Adipose tissue (tissue), 3 donors: ENCODE results near the gene WRAP53. TPM values are rescaled to one million over a fixed set of nuclear protein-coding genes. Genes with fewer than 3 reads are reported as not detected.

Source experiments
- H3K27ac ChIP-seq: one replicate; pipeline ENCODE4 v1.5.1; 2013; ENCODE audit warnings: low read depth, low read length
- WGBS, 3 donors: extraction: QIAGEN DNeasy Blood & Tissue Kit; methylation state at CpG; one replicate each; pipeline ENCODE4 v1.1.7; 2013; 5-methylcytosine and 5-hydroxymethylcytosine counted together
- polyA plus RNA-seq, 3 donors: library from polyadenylated mRNA; stranded (reverse); fragments of 200-250 nt; gene quantifications; one replicate each; pipeline ENCODE4 v1.2.3, GENCODE V29; 2013
- donor health status: healthy with polysubstance abuse.
- donor health status: Bipolar disorder and iron deficiency.
- donor health status: healthy.

Gene WRAP53
- polyA plus RNA-seq, 3 donors, result 2.8 to 5.6 (median 5.0) TPM

DNA sequence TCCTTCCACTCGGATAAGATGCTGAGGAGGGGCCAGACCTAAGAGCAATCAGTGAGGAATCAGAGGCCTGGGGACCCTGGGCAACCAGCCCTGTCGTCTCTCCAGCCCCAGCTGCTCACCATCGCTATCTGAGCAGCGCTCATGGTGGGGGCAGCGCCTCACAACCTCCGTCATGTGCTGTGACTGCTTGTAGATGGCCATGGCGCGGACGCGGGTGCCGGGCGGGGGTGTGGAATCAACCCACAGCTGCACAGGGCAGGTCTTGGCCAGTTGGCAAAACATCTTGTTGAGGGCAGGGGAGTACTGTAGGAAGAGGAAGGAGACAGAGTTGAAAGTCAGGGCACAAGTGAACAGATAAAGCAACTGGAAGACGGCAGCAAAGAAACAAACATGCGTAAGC is 13.3 kb upstream of the WRAP53 start:
- H3K27ac ChIP-seq, result no peak overlapping the region
- 91 to 95% (median 92%) methylated on average over 14 of the region's 14 CpGs for WGBS, 3 donors

DNA sequence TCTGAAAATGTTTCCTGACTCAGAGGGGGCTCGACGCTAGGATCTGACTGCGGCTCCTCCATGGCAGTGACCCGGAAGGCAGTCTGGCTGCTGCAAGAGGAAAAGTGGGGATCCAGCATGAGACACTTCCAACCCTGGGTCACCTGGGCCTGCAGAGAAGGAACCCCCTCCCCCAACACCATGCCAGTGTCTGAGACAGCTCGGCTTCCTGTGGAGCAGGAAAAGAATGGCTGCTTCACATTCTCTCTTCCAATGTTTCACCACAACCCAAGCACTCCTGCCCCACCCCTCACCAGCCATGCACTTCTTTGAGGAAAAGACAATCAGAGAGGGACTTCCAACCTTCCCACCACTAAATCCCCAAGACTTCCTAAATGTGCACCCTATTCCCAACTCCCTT is 11.7 kb upstream of the WRAP53 start:
- no peak overlapping the region for H3K27ac ChIP-seq
- WGBS, 3 donors, result 74 to 90% (median 84%) methylated on average over 5 of the region's 5 CpGs

DNA sequence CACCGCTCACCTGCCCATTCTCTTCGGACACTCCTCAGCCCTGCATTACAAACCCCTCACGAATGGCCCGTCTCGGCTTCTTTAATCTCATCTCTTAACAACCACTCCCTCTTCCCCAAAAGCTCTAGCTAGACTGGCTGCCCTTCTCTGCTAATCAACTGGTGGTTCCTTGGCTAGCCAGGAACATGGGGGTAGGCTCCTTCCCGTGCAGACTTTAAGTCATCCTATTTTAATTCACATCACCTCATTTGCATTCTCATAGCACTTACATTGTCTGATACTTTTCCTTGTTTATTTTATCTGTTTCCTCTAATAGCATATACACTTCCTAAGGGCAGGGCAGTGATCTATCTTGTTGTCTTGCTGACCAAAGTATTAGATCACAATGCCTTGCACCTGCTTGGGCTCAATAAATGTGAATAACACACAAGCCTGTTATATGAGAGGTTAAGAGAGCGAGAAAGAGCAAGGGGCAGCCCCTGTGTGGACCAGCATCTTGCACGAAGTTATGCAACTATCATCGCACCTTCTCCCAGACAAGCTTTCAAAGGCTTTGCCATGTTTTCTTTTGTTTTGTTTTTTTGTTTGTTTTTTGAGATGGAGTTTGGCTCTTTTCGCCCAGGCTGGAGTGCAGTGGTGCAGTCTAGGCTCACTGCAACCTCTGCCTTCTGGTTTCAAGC is 10.7 kb upstream of the WRAP53 start:
- 80 to 82% (median 81%) methylated on average over 10 of the region's 10 CpGs for WGBS, 3 donors
- no peak overlapping the region for H3K27ac ChIP-seq

- H3K27ac ChIP-seq, result no peak overlapping the region
- 46 to 70% (median 60%) methylated on average over 15 of the region's 15 CpGs for WGBS, 3 donors
Measured at GRCh38 chr17:7684851-7685532, 3.3 kb upstream of the WRAP53 start.

DNA sequence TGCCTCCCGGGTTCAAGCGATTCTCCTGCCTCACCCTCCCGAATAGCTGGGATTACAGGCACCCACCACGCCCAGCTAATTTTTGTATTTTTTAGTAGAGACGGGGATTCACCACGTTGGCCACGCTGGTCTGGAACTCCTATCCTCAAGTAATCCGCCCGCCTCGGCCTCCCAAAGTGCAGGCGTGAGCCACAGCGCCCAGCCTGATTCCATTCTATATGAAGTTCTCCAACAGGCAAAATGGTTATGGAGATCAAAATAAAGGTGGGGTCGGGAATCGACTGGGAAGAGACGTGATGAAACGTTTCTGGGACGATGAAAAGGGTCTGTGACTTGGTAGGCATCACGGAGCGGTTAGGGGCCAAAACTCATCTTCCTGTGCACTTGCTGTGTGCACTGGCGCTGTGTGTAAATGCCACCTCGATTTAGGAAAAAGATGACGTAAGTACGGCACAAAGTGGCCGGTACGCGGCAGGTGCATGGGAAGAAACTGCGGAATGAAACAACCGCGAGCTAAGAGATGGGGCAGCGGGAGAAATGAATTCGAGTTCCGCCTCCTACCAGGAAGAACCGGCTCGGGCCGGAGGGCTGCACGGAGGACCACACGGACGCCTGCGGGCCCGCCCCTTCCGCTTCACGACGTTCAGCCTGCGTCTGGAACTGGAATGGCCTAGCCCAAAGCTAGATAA is 2.6 kb upstream of the WRAP53 start:
- WGBS, 3 donors, result 2 to 9% (median 7%) methylated on average over 44 of the region's 44 CpGs
- H3K27ac ChIP-seq, result no peak overlapping the region

GRCh38 chr17:7686222-7687071 is 1.8 kb upstream of the WRAP53 start:
- WGBS, 3 donors, result 0% methylated on average over 30 of the region's 30 CpGs
- H3K27ac ChIP-seq, result peak overlapping the region; percentile 98

- peak within 1 kb of the TSS; percentile 98 for H3K27ac ChIP-seq
- WGBS, 3 donors, result 0% methylated on average over 30 of the region's 30 CpGs
Measured at GRCh38 chr17:7687072-7687907, 987 bp upstream of the WRAP53 start, which contains the start of gene TP53. Gene TP53 (minus strand): TSS chr17:7687490. CDS start chr17:7676594, 10,896 bp downstream.

GRCh38 chr17:7688808-7689316 is 585 bp downstream of the WRAP53 start:
- WGBS, 3 donors, result 12 to 21% (median 20%) methylated on average over 13 of the region's 13 CpGs

DNA sequence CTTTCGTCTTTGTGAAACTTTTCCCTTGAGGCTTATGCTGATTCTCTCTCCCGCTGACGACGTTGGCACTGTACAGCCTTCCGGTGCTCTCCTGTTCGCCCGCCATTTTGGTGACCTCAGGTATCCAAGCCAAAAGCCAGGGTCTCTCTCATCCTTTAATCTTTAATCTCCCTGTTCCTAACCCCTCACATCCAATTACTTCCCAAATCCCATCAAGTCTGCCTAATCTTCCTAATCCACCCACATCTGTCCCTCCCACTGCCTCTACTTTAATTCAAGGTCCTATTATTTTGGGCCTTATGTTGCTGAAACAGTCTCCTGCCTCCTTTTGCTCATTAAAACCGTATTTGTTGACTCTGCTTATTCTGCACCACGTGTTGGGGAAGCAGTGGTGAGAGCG is 7.3 kb downstream of the WRAP53 start:
- no peak overlapping the region for H3K27ac ChIP-seq
- 86 to 93% (median 93%) methylated on average over 10 of the region's 10 CpGs for WGBS, 3 donors

More at GRCh38 chr17:7688808-7689316, 585 bp downstream of the WRAP53 start:
- no peak overlapping the region for H3K27ac ChIP-seq

DNA sequence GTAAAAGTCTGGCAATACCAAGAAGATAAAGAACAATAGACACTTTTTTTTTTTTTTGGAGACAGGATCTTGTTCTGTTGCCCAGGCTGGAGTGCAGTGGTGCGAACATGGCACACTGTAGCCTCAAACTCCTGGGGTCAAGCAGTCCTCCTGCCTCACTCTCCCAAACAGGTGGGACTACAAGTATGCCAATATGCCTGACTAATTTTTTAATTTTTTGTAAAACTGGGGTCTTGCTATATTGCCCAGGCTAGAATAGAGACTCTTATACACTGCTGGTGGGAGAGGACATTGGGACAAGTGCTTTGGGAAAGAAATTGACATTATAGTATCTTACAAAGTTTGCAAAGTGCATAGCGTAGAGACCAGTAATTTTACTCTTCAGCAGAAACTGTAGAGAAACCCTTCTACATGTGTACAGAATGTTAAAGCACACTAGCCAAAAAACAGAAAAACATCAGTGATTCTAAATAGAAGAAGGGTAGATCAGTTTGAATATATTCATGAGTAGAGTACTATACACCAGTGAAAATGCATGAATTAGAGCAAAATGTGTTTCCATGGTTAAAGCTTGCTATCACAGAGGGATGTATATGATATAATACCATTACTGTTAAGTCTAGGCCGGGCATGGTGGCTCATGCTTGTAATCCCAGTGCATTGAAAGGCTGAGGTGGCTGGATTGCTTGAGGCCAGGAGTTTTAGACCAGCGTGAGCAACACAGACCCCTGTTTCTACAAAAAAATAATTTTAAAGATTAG is 9.7 kb downstream of the WRAP53 start:
- WGBS, 3 donors, result 93 to 98% (median 97%) methylated on average over 4 of the region's 4 CpGs

DNA sequence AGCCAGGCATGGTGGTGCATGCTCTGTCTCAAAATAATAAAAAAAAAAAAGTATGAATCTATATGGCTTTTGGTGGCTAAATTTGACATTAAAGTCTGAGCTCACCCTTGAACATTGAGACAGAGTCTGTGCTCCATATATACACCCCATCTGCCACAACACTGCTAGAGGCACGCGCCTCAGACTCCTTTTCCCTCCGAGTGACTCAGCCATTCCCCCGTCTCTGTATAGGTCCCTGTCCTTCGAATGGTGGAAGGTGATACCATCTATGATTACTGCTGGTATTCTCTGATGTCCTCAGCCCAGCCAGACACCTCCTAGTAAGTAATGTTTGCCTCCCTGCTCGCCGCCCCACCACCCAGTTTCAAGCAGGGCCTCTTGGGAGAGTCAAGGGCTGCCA is 12.2 kb downstream of the WRAP53 start:
- 93 to 97% (median 96%) methylated on average over 7 of the region's 7 CpGs for WGBS, 3 donors
- no peak overlapping the region for H3K27ac ChIP-seq

More for the DNA sequence above, 9.7 kb downstream of the WRAP53 start:
- H3K27ac ChIP-seq, result no peak overlapping the region

GRCh38 chr17:7701681-7702080 is 13.4 kb downstream of the WRAP53 start:
- WGBS, 3 donors, result 77 to 92% (median 91%) methylated on average over 14 of the region's 14 CpGs
- H3K27ac ChIP-seq, result no peak overlapping the region

DNA sequence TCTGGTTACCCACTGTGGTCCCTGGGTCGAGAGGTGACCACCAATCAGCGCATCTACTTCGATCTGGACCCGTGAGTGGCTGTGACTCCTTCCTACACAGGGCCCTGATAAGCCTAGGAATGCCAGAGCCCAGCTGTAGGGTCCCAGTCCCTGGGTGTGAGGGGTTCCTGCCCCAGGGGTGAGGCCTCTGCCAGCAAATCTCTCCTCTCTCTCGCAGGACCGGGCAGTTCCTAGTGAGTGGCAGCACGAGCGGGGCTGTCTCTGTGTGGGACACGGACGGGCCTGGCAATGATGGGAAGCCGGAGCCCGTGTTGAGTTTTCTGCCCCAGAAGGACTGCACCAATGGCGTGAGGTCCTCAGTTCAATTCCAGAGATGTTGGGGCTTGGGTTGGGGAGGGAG is 14.5 kb downstream of the WRAP53 start:
- WGBS, 3 donors, result 92 to 96% (median 94%) methylated on average over 13 of the region's 13 CpGs
- H3K27ac ChIP-seq, result no peak overlapping the region

- WGBS, 3 donors, result 24 to 49% (median 45%) methylated on average over 24 of the region's 24 CpGs
- no peak overlapping the region for H3K27ac ChIP-seq
Measured at GRCh38 chr17:7703584-7704479, 15.6 kb downstream of the WRAP53 start.

GRCh38 chr17:7704601-7705268 is 16.5 kb downstream of the WRAP53 start, which contains the start of gene EFNB3:
Gene EFNB3 (plus strand): TSS chr17:7705202. CDS start chr17:7705599, 397 bp downstream.
- H3K27ac ChIP-seq, result no peak within 1 kb of the TSS
- 1 to 2% (median 1%) methylated on average over 32 to 45 of the region's 45 CpGs for WGBS, 3 donors
